Stimulated activated CD8-positive, alpha-beta memory T cell treated with anti-CD3 and anti-CD28 coated beads, Interleukin-12 subunit alpha, Interleukin-12 subunit beta, amount 100 ng/mL, for 1 hour (primary cell): ENCODE measurements around the gene CATSPER1.

Experiments used
- DNase-seq: peaks from one replicate; pipeline ENCODE4 v3.0.0-alpha.2; 2020; ENCODE audit warnings: low read depth

The CATSPER1 gene

GRCh38 chr11:66002648-66003225 is 23.5 kb downstream of the CATSPER1 start:
- DNase-seq = no peak

GRCh38 chr11:66001942-66002647 is 24.2 kb downstream of the CATSPER1 start, which contains the start of the genes BANF1 and EIF1AD:
Gene BANF1, plus strand, starts transcription at chr11:66002503. Its CDS starts 748 bp downstream, at chr11:66003251.
Gene EIF1AD, minus strand, starts transcription at chr11:66002157. Its CDS starts 1,768 bp downstream, at chr11:66000389.
- DNase-seq = peak; percentile 83

DNA sequence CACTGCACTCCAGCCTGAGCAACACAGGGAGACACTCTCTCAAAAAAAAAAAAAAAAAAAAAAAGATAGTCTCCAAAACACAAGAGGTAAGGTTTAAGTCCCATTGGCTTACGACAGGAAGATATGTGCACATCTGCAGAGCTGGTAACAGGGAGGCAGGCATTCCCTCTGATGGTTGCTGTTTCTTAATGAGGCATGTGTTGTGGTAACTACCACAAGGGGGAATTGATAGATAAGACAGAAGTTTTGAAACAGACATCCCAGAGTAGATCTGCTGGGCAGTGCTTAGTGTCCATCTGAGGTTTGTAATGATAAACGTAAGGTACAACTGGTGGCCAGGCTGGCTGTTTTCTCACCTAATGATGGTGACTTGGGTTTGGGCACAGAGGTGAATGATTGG is 29.0 kb downstream of the CATSPER1 start:
- DNase-seq = no peak

GRCh38 chr11:65992056-65992455 is 34.2 kb downstream of the CATSPER1 start:
- no peak for DNase-seq

DNA sequence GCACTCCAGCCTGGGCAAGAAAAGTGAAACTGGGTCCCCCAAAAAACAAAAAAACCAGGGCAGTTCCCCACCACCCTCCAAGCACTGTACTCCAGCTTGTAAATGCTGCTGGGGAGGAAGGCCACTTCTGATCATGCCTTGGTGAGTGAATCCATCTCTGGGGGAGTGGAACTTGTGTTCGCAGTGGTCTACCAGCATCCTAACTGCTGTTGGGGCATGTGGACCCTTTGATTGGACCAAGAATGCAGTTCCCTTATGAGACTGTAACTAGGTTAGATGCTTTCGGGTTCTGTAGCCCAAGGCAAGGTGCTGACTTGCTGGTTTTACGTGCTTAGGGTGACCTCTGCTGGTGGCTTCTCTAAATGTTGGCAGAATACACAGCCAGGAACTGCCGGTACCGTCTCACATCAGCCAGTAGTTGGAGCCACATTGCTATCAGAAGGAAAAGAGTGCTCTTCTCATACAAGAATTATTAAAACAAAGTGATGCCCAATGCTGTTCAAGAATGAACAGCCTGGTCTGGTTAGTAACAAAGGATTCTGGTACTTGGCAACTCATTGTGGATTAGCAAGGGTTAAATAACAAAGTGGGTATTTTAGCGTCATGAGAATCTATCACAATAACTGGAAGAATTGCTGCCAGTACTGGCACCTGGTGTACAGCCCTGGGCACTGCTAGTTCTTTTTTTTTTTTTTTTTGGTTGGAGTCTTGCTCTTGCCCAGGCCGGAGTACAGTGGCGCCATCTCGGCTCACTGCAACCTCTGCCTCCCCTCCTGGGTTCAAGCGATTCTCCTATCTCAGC is 37.3 kb downstream of the CATSPER1 start:
- peak; percentile 89 for DNase-seq

GRCh38 chr11:65987336-65987735 is 38.9 kb downstream of the CATSPER1 start:
- no peak for DNase-seq

DNA sequence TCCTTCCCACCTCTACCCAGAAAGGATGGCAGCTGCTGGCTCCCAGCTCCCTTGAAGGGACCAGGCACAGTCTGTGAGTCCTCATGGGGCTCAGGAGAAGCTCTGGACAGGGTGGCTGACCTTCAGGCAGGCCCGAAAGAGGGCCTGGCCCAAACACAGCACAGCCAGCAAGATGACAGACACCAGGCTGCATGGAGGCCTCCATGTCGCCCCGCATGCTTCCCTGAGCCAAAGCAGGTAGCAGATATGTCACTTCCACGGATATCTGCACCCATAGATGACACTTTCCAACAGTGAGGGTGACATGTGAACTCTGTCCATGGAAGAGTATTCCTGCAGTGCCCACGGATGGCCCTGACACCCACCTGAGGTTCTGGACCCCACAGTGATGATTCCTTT is 42.7 kb downstream of the CATSPER1 start:
- DNase-seq = no peak

- DNase-seq = no peak
Measured at GRCh38 chr11:65982824-65983588, 43.3 kb downstream of the CATSPER1 start.

DNA sequence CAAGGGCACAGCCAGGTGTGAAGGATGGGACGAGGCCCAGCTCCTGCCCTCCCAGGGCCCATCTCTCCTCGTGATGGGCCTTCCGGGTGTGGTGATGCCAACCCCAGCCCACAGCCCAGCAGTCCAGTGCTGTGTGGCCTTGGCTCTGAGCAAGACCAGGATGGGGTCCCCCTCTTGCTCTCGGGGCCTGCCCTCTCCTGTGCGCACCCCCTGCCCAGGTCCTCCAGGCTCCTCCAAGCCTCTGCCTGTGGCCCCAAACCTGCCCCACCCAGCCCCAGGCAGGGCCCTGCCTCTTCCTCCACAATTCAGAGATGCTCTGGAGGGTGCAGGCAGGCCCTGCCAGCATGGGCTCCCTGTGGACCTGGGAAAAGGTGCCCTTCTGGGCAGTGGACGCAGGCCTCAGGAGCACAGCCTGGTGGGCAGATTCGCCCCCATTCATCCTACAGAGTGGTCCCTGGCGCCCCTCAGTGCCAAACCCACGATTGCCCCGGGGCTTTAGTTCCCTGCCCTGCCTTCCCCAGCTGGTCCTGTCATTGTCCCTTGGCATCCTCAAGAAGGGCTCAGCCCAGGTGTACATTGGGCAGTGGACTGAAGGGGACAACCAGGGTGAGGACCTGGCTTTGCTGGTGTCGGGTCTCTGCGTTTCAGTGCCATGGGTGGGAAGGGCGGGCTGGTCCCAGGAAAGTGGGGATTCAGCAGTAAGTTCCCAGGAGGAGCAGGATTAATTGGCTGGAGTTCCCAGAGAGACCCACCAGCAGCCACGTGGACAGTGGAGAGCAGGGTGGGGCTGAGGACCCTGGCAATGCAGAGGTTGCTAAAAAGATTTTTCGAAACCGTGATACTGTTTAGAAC is 44.1 kb downstream of the CATSPER1 start:
- no peak for DNase-seq

DNA sequence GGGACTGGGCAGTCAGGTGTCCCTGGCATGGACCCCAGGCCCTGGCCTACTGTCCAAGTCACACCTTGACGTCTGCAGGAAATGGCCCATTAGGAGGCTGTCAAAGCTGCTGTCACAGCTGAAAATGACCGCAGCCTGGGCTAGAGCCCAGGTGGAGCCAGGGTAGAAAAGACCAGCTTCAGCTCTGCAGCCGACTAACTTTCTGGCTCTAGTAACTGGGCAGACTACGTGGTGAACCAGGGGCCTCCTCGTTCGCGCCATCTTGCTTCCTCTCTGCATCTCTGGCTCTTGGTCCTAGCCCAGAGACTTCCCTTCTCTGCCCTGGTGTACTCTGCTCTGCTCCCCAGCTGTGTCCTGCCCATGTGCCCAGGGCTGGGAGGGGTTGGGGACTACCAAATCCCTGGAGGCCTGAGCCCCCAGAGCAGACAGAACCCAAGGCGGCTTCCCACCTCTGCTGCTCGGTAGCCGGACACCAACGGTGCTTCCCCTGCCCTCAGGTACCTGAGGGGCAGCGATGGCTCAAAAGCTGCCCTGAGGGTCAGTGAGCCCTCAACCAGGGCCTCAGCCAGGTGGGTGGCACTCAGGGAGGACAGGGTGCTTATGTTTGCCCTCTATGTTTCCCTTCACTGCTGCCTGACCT is 45.1 kb downstream of the CATSPER1 start:
- DNase-seq = no peak

DNA sequence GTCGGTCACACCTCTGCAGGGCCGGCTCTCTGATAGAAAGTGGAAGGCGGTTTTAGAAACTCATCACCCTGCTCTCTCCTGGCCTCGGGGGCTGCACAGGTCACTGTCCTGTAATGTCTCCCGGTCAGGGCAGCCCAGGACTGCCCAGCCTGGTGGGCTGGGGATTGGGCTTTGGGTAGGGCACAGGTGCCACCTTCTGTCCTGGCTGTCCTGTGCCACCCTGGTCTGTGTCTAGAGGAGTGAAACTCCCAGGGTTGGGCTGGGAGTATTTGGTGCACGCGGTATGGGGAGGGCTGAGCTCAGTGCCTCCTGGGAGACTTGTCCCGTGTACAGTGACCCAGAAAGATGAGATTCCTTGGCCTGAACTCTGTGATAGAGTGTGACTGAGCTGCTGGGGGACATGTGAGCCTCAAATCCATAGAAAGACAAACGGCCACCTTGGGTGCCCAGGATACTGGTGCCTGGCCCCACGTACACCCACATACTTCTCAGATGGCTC is 47.0 kb downstream of the CATSPER1 start:
- DNase-seq = no peak

DNA sequence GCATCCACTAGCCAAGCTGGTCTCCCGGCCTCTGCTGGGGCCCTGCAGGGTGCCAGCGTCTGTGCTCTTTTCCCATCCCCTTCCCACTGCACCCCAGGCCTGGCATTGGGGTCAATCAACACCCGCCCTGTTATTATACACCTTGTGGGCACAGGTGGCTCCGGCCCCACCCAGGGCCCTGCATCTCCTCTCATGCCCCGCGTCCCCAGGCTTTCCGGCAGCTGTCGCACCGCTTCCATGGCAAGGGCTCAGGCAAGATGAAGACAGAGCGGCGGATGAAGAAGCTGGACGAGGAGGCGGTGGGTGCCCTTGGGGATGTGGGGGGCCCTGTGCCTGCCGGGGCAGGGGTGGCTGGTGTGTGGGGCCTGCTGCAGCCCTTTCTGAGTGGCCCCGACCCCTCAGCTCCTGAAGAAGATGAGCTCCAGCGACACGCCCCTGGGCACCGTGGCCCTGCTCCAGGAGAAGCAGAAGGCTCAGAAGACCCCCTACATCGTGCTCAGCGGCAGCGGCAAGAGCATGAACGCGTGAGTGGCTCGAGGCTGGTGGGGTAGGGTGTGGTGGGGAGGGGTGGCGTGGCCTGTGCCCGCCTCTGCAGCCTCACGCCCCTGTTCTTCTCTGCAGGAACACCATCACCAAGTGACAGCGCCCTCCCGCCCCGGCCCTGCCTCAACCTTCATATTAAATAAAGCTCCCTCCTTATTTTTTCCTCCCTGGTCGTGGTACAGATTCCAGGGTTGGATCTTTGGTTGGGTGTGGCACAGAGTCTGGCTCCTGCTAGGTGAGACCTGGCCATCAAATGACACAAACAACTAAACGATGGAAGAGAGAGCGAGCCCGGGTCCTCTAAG is 47.7 kb downstream of the CATSPER1 start:
- DNase-seq = no peak

DNA sequence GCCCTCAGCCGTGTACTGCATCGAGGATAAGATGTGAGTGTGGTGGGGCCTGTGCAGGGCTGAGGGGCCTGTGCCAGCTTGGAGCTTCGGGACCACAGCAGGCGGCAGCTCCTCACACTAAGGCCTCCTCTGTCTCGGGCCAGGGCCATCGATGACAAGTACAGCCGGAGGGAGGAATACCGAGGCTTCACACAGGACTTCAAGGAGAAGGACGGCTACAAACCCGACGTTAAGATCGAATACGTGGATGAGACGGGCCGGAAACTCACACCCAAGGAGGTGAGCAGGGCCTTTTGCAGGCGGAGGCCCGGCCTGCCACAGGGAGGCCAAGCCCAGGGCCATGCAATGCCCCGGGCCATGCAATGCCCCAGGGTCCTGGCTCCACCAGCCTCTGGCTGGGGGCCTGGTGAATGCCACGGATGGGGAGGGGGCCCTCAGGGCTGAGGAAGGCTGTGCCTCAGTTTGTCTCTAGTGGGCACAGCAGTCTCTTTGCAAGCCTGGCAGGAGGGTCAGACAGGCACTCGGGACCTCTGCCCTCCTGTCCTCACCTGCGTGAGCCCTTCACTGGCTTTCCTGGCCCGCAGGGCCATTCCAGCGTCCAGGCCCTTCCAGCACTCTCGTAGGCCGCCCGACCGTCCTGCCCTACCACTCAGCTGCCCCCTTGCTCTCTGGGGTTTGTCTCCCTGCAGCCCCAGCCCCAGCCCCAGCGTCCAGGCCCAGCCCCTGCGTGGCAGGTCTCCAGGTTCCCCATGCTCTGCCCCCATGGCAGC is 48.5 kb downstream of the CATSPER1 start:
- DNase-seq = no peak

- no peak for DNase-seq
Measured at GRCh38 chr11:65976216-65977176, 49.8 kb downstream of the CATSPER1 start.

DNA sequence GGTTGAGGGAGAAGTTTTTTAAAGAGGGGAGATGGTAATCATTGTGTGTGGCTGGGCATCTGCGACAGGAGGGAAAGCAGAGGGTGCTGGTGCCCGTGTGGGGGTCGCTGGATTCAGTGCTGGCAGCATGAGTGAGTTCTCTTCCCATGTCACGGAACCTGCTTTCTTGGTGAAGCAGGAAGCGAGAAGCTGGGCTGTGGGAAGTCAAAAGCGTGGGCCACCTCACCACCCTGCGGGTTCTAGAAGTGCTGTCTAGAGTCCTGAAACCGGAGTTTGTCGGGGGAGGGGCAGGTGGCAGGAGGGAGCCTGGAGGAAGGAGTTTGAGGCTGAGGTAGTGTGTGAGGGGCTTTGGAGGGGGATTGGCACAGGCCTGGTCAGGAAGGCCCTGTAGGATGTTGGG is 50.5 kb downstream of the CATSPER1 start:
- no peak for DNase-seq

DNA sequence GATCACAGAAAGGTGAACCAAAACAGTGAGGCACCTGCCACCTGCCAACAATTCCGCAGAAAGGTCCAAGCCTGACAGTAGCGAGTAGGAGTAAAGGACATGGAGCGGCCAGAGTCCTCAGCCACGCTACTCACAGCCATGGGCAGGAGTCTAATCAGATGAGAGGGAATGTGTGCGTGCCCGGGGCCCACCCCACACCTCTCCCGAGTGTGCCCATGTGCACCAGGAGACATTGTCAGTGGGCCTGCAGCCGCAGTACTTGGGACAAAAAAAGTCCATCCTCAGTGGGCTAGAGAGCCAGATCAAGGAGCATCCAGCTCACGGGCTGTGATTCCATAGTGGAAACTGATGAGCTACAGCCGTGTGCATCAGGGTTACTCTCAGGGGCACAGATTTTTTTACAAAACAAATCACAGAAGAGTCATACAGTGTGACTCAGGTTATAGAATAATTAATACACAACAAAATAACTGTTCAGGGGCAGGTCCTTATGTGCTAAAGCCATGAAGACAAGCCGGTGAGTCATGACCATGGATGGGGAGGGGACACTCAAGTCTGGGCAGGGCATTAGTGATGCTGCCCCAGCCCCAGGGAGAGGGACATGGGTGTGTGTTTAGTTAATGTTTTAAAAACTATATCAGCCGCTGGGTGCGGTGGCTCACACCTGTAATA is 52.7 kb downstream of the CATSPER1 start:
- DNase-seq = no peak

DNA sequence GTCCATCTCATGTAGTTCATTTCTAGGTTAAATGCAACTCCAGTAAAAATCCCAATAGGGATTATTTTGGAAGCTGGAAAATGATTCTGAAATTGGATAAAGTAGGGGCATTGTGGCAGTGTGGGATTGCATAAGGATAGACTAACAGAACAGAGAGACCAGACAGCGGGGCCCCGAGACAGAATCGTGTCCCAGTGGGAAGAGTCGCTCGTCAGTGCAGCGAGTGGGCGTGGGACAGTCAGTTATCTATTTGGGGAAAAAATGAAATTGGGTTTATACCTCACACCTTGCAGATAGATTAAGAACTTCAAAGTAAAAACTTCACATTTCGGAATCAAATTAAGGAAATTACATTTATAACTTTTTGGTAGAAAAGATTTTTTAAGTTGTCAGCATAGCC is 54.2 kb downstream of the CATSPER1 start:
- DNase-seq = no peak
